Choroid plexus epithelial cell (primary cell): ENCODE data around the gene FCAMR.
A peak's percentile ranks its signal among the peaks of the same experiment; 100 is the strongest.

Experiments
- DNase-seq: peaks from one replicate; pipeline ENCODE4 v3.0.0-alpha.2; 2010; ENCODE audit warnings: low read depth
- H3K4me3 ChIP-seq: 2 replicates; pipeline ENCODE4 v1.5.1; 2011; ENCODE audit warnings: low read depth, mild to moderate bottlenecking, control low read depth, low read length, moderate library complexity
- TF ChIP-seq, protein P1 (sequence below): conservative IDR thresholded peaks from 2 replicates; pipeline ENCODE4 v1.5.1; 2011; ENCODE audit warnings: low read depth, mild to moderate bottlenecking, control low read depth, inconsistent platforms, low read length, moderate library complexity

Gene FCAMR

DNA sequence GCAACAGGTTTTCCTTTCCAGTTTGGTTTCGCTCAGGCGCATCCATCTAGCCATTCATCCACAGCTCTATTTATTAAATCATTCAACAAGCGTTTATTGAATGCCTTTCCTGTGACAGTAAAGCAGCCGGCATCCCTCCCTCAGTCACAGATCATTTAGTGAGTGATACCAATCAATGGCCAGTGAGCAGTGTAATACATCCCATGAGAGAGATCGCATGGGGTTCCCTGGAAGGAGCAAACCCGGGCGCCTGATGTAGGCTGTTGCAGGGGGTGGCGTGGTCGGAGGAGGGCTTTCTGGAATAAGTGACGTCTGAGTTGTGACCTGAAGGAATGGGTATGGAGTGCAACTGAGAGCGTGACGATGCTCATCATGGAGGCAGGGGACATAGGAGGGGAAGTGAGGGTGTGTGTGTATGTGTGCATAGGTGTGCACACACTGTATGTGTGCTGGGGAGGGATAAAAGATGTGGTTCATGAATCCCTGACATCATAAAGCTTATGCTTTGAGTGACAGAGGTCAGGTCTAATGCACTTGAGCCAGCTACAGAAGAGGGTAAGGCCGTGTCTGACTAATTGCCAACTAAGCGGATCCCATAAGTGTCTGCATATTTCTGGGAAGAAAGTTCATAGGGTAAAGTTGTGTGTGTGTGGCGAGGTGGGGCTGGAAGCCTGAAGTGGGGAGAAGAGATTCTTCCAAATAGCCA, 55.1 kb downstream of the FCAMR start:
- TF ChIP-seq, protein P1, sequence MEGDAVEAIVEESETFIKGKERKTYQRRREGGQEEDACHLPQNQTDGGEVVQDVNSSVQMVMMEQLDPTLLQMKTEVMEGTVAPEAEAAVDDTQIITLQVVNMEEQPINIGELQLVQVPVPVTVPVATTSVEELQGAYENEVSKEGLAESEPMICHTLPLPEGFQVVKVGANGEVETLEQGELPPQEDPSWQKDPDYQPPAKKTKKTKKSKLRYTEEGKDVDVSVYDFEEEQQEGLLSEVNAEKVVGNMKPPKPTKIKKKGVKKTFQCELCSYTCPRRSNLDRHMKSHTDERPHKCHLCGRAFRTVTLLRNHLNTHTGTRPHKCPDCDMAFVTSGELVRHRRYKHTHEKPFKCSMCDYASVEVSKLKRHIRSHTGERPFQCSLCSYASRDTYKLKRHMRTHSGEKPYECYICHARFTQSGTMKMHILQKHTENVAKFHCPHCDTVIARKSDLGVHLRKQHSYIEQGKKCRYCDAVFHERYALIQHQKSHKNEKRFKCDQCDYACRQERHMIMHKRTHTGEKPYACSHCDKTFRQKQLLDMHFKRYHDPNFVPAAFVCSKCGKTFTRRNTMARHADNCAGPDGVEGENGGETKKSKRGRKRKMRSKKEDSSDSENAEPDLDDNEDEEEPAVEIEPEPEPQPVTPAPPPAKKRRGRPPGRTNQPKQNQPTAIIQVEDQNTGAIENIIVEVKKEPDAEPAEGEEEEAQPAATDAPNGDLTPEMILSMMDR = no peak
- no peak overlapping the region for H3K4me3 ChIP-seq
- DNase-seq = no peak

DNA sequence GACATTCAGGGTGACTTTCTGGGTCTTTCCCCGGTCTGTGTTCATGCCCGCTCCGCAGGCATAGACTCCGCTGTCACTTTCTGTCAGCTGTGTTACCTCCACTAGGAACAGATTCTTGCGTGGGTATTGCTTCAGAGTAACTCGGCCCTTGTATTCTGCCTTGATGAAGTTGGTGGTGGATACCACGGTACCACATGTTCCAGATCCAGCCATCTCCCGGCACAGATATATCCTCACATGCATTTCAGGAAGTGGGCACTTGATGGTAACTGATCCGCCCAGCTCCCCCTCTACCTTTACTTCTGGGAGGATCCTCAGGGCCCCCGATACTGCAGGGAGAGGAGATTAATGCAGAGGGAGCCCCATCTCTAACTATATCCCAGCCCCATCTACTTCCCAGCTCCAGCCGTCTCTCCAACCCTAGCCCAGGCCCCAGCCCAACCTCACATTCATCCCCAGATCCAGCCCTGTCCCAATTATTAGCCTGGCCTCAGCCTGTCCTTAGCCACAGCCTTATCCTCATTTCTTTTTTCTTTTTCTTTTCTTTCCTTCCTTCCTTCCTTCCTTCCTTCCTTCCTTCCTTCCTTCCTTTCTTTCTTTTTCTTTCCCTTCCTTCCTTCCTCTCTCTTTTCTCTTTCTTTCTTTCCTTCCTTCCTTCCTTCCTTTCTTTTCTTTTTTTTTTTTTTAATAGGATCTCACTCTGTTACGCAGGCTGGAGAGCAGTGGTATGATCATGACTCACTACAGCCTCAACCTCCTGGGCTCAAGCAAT, 56.3 kb downstream of the FCAMR start:
- no peak for DNase-seq
- no peak overlapping the region for H3K4me3 ChIP-seq
- TF ChIP-seq, protein P1 = no peak

DNA sequence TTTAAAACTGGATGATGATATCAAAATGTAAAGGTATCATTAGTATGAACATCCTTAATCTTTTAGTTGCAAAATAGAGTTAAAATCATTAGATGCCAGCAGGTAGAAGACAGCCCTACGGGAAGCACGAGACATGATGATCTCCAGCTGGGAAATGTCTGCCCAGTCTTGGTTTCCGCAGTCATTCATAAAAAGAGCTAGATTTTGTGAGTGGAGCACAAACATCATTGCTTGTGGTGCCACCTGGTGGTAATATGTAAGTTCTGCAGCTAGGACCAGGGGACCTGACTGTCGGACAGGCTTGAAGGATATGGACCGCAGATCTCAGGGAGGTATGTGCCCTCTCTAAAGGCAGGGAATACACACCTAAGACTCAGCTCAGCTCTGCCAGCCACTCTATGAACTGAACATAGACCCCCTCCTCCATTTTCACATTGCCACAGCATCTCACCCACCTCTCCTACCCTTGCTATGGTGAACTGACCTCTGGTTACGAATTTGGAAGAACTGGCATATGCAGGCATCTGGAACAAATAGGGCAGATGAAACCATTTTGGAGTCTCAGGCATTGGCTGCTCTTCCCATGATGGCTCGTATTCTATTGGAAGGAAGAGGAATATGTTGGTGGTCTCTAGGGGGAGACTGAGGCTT, 57.7 kb downstream of the FCAMR start:
- H3K4me3 ChIP-seq = no peak overlapping the region
- TF ChIP-seq, protein P1 = peak; percentile 87
- DNase-seq = peak; percentile 90

DNA sequence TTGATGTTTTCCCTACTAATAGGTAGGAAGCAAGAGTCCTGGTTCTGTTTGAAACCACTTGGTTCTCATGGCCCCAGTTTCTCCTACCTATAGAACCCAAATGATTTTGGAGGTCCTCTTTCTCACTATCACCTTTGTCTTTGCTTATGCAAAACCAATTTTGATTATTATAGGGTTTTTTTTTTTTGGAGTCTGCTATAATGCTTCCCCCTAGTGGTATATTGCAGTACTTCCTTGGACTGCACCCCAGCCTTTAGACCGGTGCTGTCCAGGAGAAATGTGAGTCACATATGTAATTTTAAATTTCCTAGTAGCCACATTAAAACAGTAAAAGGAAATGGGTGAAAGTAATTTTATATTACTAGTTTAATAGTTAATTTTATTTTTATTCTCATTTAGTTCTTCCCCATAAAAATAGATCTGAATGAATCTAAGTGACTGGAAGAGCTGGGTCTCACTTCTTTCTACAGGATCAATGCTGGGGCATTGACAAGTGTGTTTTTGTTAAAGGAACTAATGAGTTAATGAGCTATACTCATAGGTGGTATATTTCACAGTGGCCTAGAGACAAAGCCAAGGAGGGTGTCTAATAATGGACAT, 59.1 kb downstream of the FCAMR start:
- no peak overlapping the region for H3K4me3 ChIP-seq
- TF ChIP-seq, protein P1 = peak; percentile 79
- DNase-seq = peak; percentile 84

DNA sequence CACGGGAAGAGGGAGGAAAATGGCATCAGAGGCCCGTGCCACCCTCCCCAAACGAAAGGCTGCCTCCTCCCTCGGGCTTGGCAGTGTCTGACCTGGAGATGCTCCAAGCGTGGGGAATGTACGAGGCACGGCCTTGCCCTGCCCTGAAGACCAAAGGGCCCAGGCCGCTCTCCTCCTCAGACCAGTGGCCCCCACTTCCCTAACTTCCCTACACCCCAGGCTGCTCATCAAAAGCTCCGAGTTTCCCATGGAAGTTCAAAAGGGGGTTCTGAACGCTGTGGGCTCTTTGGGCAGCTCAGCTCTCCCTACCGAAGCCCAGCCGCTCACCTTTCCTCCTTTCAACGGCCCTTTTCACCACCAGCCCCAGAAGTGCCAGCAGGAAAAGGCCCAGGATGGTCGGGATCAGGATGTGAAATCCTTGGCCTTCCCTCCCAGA, 60.4 kb downstream of the FCAMR start:
- TF ChIP-seq, protein P1 = no peak
- H3K4me3 ChIP-seq = peak overlapping the region; percentile 53
- no peak for DNase-seq

DNA sequence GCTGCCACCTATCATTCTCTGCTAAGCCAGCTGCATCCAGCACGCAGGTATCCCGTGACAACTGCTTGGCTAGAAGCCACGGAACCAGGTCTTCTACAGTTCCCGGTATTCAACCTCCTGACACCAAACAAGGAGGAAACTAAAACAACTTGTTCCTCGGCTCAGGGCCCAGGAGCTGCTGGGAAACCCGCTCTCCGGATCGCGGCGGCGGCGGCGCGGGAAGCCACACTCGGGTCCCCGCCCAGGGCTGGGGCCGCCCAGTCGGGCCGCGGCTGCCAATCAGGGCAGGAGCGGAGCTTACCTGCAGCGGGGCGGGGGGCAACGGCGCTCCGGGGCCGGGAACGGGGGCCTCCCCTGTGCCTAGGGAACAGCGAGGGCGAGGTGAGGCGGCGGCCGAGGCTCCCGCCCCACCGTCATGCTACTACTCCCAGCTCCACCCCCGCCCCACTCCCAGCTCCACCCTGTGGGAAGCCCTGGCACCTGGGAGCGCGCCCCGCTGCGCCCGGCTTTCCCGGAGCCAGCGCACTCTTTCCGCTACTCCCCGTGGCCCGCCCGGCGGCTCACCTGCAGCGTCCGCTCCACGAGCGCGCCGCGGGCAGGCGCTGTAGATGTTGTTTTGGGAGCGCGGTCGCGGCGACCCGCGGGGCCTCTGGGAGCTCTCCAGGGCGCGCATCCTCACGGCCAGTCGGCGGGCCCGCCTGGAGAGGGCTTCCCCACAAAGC, 60.9 kb downstream of the FCAMR start:
- H3K4me3 ChIP-seq = peak overlapping the region; percentile 53
- TF ChIP-seq, protein P1 = no peak
- DNase-seq = peak; percentile 72
